ENCODE results near the gene PDIA5.
"Not testable (repeated sequence)": the region's sequence is repeated elsewhere in the genome, so short reads cannot be mapped to it uniquely, and the experiment has no call there.

Gene PDIA5

GRCh38 chr3:123092243-123092642 is 25.4 kb downstream of the PDIA5 start:
- DNase-seq (ENCODE audit: low read depth in 2 of 2), result no peak

- DNase-seq (ENCODE audit: low read depth in 2 of 2), result no peak
Measured at GRCh38 chr3:123093696-123094095, 26.9 kb downstream of the PDIA5 start.

GRCh38 chr3:123094516-123095313 is 27.9 kb downstream of the PDIA5 start:
- DNase-seq (ENCODE audit: low read depth in 2 of 2), result no peak

GRCh38 chr3:123096126-123096525 is 29.3 kb downstream of the PDIA5 start:
- DNase-seq (ENCODE audit: low read depth in 2 of 2), result no peak

GRCh38 chr3:123096731-123097130 is 29.9 kb downstream of the PDIA5 start:
- DNase-seq (ENCODE audit: low read depth in 2 of 2), result no peak

GRCh38 chr3:123098426-123099330 is 31.9 kb downstream of the PDIA5 start:
- DNase-seq (ENCODE audit: low read depth in 2 of 2), result no peak

- DNase-seq (ENCODE audit: low read depth in 2 of 2), result no peak
Measured at GRCh38 chr3:123099331-123100192, 32.7 kb downstream of the PDIA5 start.

- DNase-seq (ENCODE audit: low read depth in 2 of 2), result no peak
Measured at GRCh38 chr3:123100193-123100776, 33.5 kb downstream of the PDIA5 start.

GRCh38 chr3:123102249-123102648 is 35.4 kb downstream of the PDIA5 start:
- no peak for DNase-seq (ENCODE audit: low read depth in 2 of 2)

GRCh38 chr3:123102826-123103225 is 36.0 kb downstream of the PDIA5 start:
- DNase-seq (ENCODE audit: low read depth in 2 of 2), result no peak

GRCh38 chr3:123104550-123104949 is 37.7 kb downstream of the PDIA5 start:
- DNase-seq (ENCODE audit: low read depth in 2 of 2), result no peak

- DNase-seq (ENCODE audit: low read depth in 2 of 2), result no peak
Measured at GRCh38 chr3:123105201-123106189, 38.7 kb downstream of the PDIA5 start.

GRCh38 chr3:123110282-123110975 is 43.6 kb downstream of the PDIA5 start:
- DNase-seq (ENCODE audit: low read depth in 2 of 2), result no peak

- DNase-seq (ENCODE audit: low read depth in 2 of 2), result no peak
Measured at GRCh38 chr3:123110976-123111615, 44.3 kb downstream of the PDIA5 start.

GRCh38 chr3:123111640-123112039 is 44.8 kb downstream of the PDIA5 start:
- no peak for DNase-seq (ENCODE audit: low read depth in 2 of 2)

- DNase-seq (ENCODE audit: low read depth in 2 of 2), result no peak
Measured at GRCh38 chr3:123112232-123112631, 45.4 kb downstream of the PDIA5 start.

- DNase-seq (ENCODE audit: low read depth in 2 of 2), result not testable (repeated sequence)
Measured at GRCh38 chr3:123112656-123113055, 45.8 kb downstream of the PDIA5 start.

- DNase-seq (ENCODE audit: low read depth in 2 of 2), result no peak
Measured at GRCh38 chr3:123113889-123114450, 47.1 kb downstream of the PDIA5 start.

- no peak for DNase-seq (ENCODE audit: low read depth in 2 of 2)
Measured at GRCh38 chr3:123116116-123116515, 49.3 kb downstream of the PDIA5 start.

Data from stimulated activated CD8-positive, alpha-beta memory T cell treated with anti-CD3 and anti-CD28 coated beads, Interleukin-15, amount 100 ng/mL, for 4 hours (primary cell).